Esophagus muscularis mucosa (tissue), 3 donors: Measurements from ENCODE around the gene NTSR2.

Source experiments
- POLR2A ChIP-seq: fragments of 450-650 bp; IDR thresholded peaks from one replicate; pipeline ENCODE4 v1.6.1; 2017; ENCODE audit warnings: antibody characterized with exemption, moderate library complexity, mild to moderate bottlenecking, low read depth
- POLR2AphosphoS5 ChIP-seq, 2 donors: sonication (generic); formaldehyde crosslinking; IDR thresholded peaks; one replicate each; pipeline ENCODE4 v1.6.1; 2017; ENCODE audit warnings: antibody characterized with exemption in 2 of 2
- TF ChIP-seq, protein P1 (sequence below), 3 experiments: fragments of 200-600 bp in 2 of 3; fragments of 450-650 bp in 1 of 3; sonication (generic) in 2 of 3; IDR thresholded peaks; one replicate each; pipeline ENCODE4 v1.5.1; 2017 to 2019; ENCODE audit warnings: antibody characterized with exemption in 3 of 3, mild to moderate bottlenecking in 2 of 3, moderate library complexity in 1 of 3

DNA sequence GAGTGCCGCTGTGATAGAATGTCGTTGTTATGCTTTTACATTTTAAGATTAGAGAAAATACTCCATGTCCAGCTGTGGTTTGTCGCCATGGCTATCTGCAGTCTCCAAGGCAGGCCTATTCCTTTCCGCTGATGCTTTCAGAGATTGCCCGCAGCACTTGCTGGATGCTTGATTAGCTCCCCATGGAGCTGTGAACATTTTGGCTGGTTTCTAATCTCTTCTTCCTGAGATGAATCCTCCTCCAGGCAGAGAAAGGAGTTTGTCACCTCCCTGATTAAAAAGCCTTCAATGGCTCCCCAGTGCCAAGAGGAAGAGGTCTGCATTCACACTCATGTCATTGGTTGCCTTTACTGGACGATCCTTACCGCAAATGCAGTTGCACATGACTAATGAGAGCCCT is 43.8 kb upstream of the NTSR2 start:
- no peak for TF ChIP-seq POLR2A
- TF ChIP-seq, protein P1, sequence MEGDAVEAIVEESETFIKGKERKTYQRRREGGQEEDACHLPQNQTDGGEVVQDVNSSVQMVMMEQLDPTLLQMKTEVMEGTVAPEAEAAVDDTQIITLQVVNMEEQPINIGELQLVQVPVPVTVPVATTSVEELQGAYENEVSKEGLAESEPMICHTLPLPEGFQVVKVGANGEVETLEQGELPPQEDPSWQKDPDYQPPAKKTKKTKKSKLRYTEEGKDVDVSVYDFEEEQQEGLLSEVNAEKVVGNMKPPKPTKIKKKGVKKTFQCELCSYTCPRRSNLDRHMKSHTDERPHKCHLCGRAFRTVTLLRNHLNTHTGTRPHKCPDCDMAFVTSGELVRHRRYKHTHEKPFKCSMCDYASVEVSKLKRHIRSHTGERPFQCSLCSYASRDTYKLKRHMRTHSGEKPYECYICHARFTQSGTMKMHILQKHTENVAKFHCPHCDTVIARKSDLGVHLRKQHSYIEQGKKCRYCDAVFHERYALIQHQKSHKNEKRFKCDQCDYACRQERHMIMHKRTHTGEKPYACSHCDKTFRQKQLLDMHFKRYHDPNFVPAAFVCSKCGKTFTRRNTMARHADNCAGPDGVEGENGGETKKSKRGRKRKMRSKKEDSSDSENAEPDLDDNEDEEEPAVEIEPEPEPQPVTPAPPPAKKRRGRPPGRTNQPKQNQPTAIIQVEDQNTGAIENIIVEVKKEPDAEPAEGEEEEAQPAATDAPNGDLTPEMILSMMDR (IDR thresholded peaks at IDR 0.05) = no peak
- TF ChIP-seq POLR2AphosphoS5 (IDR thresholded peaks at IDR 0.05) = no peak
